CD4-positive, alpha-beta T cell treated with Interleukin-10 for 1 hour (primary cell): ENCODE results near the gene ZNF281.

Experiments used
- DNase-seq: peaks from one replicate; pipeline ENCODE4 v3.0.0-alpha.2; 2020

Gene ZNF281

GRCh38 chr1:200384818-200385390, 24.9 kb downstream of the ZNF281 start:
- DNase-seq: no peak

GRCh38 chr1:200381256-200381984, 28.4 kb downstream of the ZNF281 start:
- no peak for DNase-seq

DNA sequence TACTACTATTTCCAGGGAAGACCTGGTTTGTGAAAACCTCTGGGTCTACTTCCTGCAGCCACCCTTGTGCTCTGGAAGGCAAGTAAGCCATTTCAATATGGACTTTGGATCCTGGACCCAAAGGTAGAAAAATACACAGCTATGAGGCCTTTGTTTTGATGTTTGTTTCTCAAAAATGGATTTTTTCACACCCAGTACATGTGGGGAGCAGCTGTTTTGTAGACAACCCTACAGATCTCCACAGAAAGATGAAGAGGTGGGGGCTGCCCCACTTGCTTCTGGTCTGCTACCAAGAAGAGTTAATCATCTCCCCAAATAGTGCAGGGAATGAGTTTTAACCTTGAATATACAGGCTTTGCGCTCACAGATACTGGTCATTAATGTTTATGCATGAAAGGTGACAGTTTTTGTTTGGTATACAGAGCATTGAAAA, 29.2 kb downstream of the ZNF281 start:
- no peak for DNase-seq

- DNase-seq: no peak
Measured at GRCh38 chr1:200379940-200380588, 29.8 kb downstream of the ZNF281 start.

- no peak for DNase-seq
Measured at GRCh38 chr1:200379432-200379757, 30.4 kb downstream of the ZNF281 start.

- DNase-seq: no peak
Measured at GRCh38 chr1:200378096-200378495, 31.7 kb downstream of the ZNF281 start.

- no peak for DNase-seq
Measured at GRCh38 chr1:200376528-200376927, 33.3 kb downstream of the ZNF281 start.

DNA sequence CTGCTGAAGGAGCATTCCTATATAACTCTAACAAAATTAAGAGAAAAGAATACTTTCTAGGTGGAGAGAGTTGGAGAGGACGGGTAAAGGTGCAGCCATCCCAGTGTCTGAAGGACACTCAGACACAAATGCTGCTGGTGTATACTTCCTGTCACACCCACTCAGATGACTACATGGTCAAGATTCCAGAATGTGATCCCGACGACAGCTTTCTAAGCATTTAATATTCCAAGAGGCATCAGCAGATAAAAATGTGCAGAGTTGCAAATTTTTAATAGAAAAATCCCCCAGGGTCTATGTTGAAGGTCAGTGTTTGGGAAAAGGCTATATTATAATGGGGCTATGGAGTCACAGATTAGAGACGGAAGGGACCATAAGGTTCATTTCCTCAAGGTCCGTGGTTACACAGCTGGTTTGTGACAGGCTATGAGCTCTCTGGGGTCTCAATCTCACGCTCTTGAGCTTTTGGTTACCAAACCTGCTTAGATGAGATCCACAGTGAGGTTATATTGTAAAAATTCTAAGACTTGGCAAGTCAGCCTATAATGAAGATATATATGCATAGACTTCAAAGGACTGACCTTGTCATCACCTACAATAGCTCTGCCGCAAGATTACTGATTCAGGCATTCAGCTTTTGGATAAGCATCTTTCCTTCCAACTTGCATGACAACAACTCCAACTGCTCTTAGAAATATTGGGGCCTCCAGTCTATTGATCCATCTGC, 35.1 kb downstream of the ZNF281 start:
- no peak for DNase-seq

DNA sequence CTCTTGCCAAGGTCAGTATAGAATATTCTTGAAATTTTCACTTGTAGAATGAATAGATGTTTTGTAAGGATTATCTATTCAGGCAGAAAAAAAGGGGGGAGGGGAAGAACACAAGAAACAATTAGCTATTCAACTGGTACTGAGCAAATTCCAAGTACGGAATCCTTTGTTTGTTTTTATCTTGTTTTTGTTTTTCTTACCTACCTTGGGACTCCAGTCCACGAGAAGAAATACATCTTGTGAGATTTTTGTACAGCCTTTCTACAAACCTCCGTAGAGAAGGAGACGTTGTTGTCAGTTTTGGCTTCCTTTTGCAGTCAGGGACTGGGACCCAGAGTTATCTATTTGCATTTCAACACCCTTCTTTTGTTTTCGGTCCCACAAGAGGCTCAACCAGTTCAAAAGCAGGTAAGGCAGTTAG, 36.0 kb downstream of the ZNF281 start:
- DNase-seq: no peak

GRCh38 chr1:200372885-200373181, 37.0 kb downstream of the ZNF281 start:
- DNase-seq: no peak

GRCh38 chr1:200372095-200372884, 37.5 kb downstream of the ZNF281 start:
- DNase-seq: no peak

GRCh38 chr1:200369706-200370105, 40.1 kb downstream of the ZNF281 start:
- no peak for DNase-seq

DNA sequence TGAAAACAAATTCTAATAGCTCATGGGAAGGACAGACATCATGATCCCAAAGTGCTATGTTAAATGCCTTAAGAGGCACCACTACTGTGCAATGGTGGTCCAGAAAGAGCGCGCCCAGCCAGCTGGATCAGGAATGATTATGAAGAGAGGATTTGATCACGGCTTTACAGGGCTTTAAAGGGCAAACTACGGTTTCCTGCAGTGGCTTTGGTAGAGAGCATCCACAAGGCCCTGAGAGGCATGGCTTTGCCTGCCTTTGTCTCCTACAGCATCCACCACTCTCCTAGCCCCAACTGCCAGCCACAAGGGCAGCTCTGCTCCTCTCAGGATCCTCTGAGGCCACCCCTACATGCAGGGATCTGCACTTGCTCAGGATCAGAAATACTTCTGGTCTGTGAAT, 40.7 kb downstream of the ZNF281 start:
- DNase-seq: no peak

- DNase-seq: no peak
Measured at GRCh38 chr1:200368556-200368955, 41.3 kb downstream of the ZNF281 start.

DNA sequence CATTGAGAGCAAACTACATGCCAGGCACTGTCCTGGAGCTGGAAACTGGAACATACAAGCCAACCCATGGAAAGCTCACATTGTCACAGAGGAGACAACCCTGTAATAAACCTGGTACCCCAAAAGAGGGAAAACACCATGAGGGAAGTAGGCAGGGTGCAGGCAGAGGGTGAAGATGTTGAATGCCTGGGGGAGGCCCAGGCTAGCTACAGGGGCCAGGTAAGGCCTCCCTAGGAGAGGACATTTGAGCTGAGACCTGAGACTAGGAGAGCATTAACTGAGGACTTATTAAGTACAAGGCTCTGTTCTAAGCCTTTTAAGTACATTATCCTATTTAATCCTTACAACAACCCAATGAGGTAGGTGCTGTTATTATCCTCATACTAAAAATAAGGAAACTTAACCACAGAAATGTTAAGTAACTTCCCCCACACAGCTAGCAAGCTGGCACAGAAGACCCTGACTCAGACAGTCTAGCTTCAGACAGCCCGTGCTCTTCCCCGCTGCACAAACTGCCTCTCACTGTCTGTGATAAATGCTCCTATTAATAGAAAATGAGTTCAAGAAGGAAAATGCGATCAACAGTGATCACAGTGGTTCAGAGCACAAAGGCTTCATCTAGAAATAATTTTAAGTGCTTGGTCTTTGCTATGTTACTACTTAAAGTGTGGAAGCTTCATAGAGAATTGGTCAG, 41.8 kb downstream of the ZNF281 start:
- no peak for DNase-seq

GRCh38 chr1:200366577-200367253, 43.1 kb downstream of the ZNF281 start:
- no peak for DNase-seq

DNA sequence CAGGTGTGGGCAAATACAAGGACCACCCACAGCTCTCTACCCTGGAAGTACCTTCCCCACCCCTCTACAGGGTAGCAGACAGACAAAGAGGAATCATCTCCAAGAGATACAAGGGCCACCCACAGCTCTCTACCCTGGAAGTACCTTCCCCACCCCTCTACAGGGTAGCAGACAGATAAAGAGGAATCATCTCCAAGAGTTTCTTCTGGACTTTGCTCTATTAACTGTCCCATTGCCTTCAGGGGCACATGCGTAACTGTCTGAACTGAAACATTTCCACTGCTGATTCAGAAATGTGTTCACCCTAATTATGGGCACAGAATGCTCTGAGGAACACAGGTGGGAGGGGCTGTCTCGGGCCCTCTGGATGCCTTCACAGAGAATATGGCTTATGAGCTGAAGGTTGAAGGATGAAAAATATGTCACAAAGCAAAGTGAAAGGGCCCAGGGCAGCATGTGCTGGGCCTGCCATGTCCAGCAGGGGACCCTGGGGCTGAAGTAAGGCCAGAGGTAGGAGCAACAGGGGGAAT, 43.9 kb downstream of the ZNF281 start:
- no peak for DNase-seq

DNA sequence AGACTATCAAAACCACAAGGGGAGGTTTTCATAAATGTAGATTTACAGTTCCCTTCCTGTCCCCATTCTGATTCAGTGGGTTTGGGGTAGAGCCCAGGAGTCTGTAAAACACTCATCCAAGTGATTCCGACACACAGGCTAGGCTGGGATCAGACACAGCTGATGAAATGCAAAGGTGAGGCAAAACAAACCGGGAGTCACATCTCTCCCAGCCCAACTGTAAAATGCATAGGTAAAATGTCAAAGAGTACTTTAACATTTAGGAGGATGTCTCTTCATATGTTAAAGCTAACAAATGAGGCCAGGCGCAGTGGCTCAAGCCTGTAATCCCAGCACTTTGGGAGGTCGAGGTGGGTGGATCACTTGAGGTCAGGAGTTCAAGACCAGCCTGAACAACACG, 45.0 kb downstream of the ZNF281 start:
- no peak for DNase-seq

GRCh38 chr1:200364091-200364759, 45.6 kb downstream of the ZNF281 start:
- no peak for DNase-seq

DNA sequence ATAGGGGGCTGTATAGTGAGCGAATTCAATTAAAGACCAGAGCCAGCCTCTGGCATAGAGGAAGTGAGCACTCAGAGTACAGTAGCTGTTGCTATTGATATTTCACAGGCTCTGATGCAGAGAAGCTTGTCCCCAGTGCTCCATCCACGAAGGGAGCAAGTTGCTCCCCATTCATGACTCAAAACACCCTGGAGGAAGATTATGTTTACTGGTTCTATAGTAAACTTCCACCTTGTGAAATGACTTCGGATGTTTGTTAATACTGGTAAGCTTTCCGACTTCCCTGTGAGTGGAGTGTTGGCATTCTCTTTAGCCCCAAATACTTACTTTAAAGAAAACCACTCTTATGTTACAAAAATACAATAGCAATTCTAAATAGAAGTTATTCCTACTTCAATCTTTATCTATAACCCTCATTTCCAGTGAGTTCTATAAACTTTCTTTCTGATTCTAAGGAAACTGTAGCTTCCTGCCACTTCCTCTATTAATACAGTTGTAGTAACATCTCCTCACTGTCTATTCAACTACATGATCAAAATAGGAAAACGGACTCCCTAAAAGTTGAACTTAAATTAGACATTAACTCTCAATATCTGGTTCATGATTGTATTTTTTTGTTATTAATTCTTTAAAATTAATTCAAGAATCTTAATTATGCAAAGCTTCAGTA, 46.4 kb downstream of the ZNF281 start:
- no peak for DNase-seq
